ENCODE results near the gene ALG8.

GRCh38 chr11:78109081-78110015, 30.1 kb downstream of the ALG8 start:
- no peak for TF ChIP-seq POLR2A (IDR thresholded peaks at IDR 0.05; ENCODE audit: low read depth, low read length)
- TF ChIP-seq POLR2AphosphoS5 (IDR thresholded peaks at IDR 0.05; ENCODE audit: low read depth, low read length) = no peak
- no peak for TF ChIP-seq SPI1 (IDR thresholded peaks at IDR 0.05; ENCODE audit: low read depth, low read length)
- TF ChIP-seq POU2F2 (IDR thresholded peaks at IDR 0.05; ENCODE audit: low read depth, low read length) = no peak
- no peak for TF ChIP-seq TAF1 (IDR thresholded peaks at IDR 0.05; ENCODE audit: low read depth, low read length)
